K562 (cell line): ENCODE data around the gene POLR1H. TPM values are rescaled to one million over a fixed set of nuclear protein-coding genes. Genes with fewer than 3 reads are reported as not detected.

Source experiments
- ARID1B ChIP-seq: fragments of 450-650 bp; IDR thresholded peaks from 2 replicates; pipeline ENCODE4 v1.6.1; 2016; ENCODE audit warnings: antibody characterized with exemption, mild to moderate bottlenecking, inconsistent platforms
- BRCA1 ChIP-seq, 2 experiments: fragments of 450-650 bp in 1 of 2; sonication (generic) in 1 of 2; formaldehyde crosslinking in 1 of 2; IDR thresholded peaks; 2 replicates each; pipeline versions ENCODE4 v1.5.0 to v1.6.1; 2017 to 2020; ENCODE audit warnings: mild to moderate bottlenecking in 1 of 2, missing genetic modification reagents in 1 of 2
- CREB5 ChIP-seq: fragments of 250-450 bp; sonication (Bioruptor Pico); IDR thresholded peaks from 2 replicates; pipeline ENCODE4 v1.5.0; 2020; ENCODE audit warnings: mild to moderate bottlenecking
- DNMT1 ChIP-seq: fragments of 450-650 bp; IDR thresholded peaks from 2 replicates; pipeline ENCODE4 v1.6.1; 2016; ENCODE audit warnings: antibody characterized with exemption, mild to moderate bottlenecking
- E2F6 ChIP-seq, 2 experiments: IDR thresholded peaks; 2 replicates each; pipeline ENCODE4 v1.6.1; 2011; ENCODE audit warnings: borderline replicate concordance in 1 of 2, control low read depth in 1 of 2, low read depth in 1 of 2, low read length in 1 of 2, mild to moderate bottlenecking in 1 of 2, mixed read lengths in 1 of 2, moderate library complexity in 1 of 2; ENCODE audit not compliant: insufficient read depth in 1 of 2, insufficient read length in 1 of 2, poor library complexity in 1 of 2, severe bottlenecking in 1 of 2; ENCODE audit errors: extremely low read depth in 1 of 2
- GTF2E2 ChIP-seq: fragments of 200-800 bp; sonication (Bioruptor generic); IDR thresholded peaks from 2 replicates; pipeline ENCODE4 v1.6.1; 2016; ENCODE audit warnings: missing genetic modification characterization, missing compliant biosample characterization
- HDGF ChIP-seq: fragments of 450-650 bp; IDR thresholded peaks from 2 replicates; pipeline ENCODE4 v1.6.1; 2016
- HOXB6 ChIP-seq: fragments of 250-450 bp; sonication (Bioruptor Pico); IDR thresholded peaks from 2 replicates; pipeline ENCODE4 v1.5.1; 2022; ENCODE audit warnings: mild to moderate bottlenecking, borderline replicate concordance
- LEF1 ChIP-seq: fragments of 450-650 bp; IDR thresholded peaks from 2 replicates; pipeline ENCODE4 v1.6.1; 2016; ENCODE audit warnings: mild to moderate bottlenecking
- MGA ChIP-seq: fragments of 450-650 bp; IDR thresholded peaks from 2 replicates; pipeline ENCODE4 v1.6.1; 2016; ENCODE audit warnings: mild to moderate bottlenecking, moderate library complexity
- ZFPM2 ChIP-seq: fragments of 250-450 bp; sonication (Bioruptor Pico); IDR thresholded peaks from 2 replicates; pipeline ENCODE4 v1.5.1; 2022; ENCODE audit warnings: mild to moderate bottlenecking
- ZNF146 ChIP-seq: IDR thresholded peaks from one replicate; pipeline ENCODE4 v1.6.1; 2018; ENCODE audit warnings: missing compliant biosample characterization; ENCODE audit not compliant: unreplicated experiment
- ZNF445 ChIP-seq: fragments of 250-450 bp; sonication (Bioruptor Pico); IDR thresholded peaks from 2 replicates; pipeline ENCODE4 v1.4.0; 2020; ENCODE audit warnings: low read depth, mild to moderate bottlenecking, moderate library complexity
- polyA plus RNA-seq, 8 experiments: library from polyadenylated mRNA; depleted of rRNA in 4 of 8; stranded (reverse) in 5 of 8; unstranded in 3 of 8; fragments of >200 nt; fragmentation: Nextera tagmentation in 2 of 8; fragmentation: Illumina TruSeq in 1 of 8; extraction: Ambion mirVana in 2 of 8; extraction: Trizol in 1 of 8; gene quantifications; 2 replicates each; pipeline versions ENCODE4 v1.2.1 to v1.2.3, GENCODE V29; 2011 to 2014; ENCODE audit warnings: inconsistent platforms in 1 of 8, missing spikeins in 1 of 8
- total RNA-seq, 7 experiments: library from RNA; depleted of rRNA in 6 of 7; stranded (reverse); fragments of >200 nt in 6 of 7; fragmentation: Illumina TruSeq in 2 of 7; extraction: Trizol in 2 of 7; gene quantifications; 2 replicates each; pipeline versions ENCODE4 v1.2.1 to v1.2.3, GENCODE V29; 2011 to 2021; ENCODE audit warnings: low replicate concordance in 1 of 7

POLR1H gene
- total and polyA plus RNA-seq, 9 of the 15 experiments (the other 6 are each of a cell fraction or from before 2014, with no cell fraction given), result 92.2 to 333 (median 143) TPM

- TF ChIP-seq MGA (0 out of 2 replicates have a peak, but pooled peaks have one; percentile 24), ZNF146 (CRISPR knock-in tag) (no peak), HOXB6 (no peak), ARID1B (peak; percentile 34; the same call in 1 of the 2 replicates), LEF1 (no peak), GTF2E2 (no peak), ZNF445 (CRISPR knock-in tag) (no peak), CREB5 (CRISPR knock-in tag) (no peak), E2F6 (IDR thresholded peaks at IDR 0.05; ENCODE audit: borderline replicate concordance in 1 of 2, extremely low read depth in 1 of 2, insufficient read depth in 1 of 2, insufficient read length in 1 of 2, low read depth in 1 of 2, low read length in 1 of 2, poor library complexity in 1 of 2, severe bottlenecking in 1 of 2) (no peak), ZFPM2 (CRISPR knock-in tag) (no peak), BRCA1 (IDR thresholded peaks at IDR 0.05) (no peak), BRCA1 (CRISPR knock-in tag; IDR thresholded peaks at IDR 0.05) (no peak), DNMT1 (no peak), HDGF (no peak)
Observed at GRCh38 chr6:30102970-30103871, 42.2 kb downstream of the POLR1H start (continued).
